Measurements from ENCODE around the gene LRRC23. TPM values are rescaled to one million over a fixed set of nuclear protein-coding genes. Genes with fewer than 3 reads are reported as not detected.

LRRC23 gene
- total RNA-seq, 4 donors from 2014 or later, result 11.6 to 17.2 (median 17.1) TPM

DNA sequence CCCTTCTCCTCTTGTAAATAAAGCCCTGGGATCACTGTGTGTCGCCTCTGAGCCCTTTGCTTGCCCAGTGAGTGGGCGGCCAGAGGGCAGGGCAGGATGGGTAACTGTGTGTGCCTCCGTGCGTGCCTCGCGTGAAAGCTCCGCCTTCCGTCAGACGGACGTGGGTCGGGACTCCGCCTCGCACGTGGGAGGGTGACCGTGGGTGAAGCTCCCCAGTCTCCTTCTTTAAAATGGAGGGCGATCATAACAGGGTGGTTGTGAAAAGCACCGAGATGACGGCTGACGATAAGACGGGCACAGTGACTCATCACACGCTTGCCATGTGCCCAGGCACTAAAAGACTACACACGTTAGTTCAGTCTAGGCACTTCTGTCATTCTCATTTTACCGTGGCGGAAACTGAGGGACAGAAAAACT, 56.7 kb downstream of the LRRC23 start:
- Histone ChIP-seq H3K27me3 (no peaks in the 10 kb centered on the region), H3K4me1 (peaks cover 0 to 67% (median 44%) of the 10 kb centered on the region in 4 donors), H3K9me3 (no peaks in the 10 kb centered on the region), H3K4me3 (peak overlapping the region in 2 of 4 donors; percentile 19 to 22), H3K27ac (peak overlapping the region; percentile 73 to 96 (median 82)), H3K36me3 (peaks cover 0 to 12% (median 7%) of the 10 kb centered on the region in 3 donors)
- no peak for DNase-seq (ENCODE audit: low spot score in 2 of 2)
- WGBS, 2 donors, result 25 to 31% methylated on average over 24 of the region's 24 CpGs
- peak; percentile 13 to 14 for TF ChIP-seq POLR2A (IDR thresholded peaks at IDR 0.05)
- TF ChIP-seq EP300 (IDR thresholded peaks at IDR 0.05), result peak in 1 of 2 donors; percentile 69
- TF ChIP-seq, protein P1, sequence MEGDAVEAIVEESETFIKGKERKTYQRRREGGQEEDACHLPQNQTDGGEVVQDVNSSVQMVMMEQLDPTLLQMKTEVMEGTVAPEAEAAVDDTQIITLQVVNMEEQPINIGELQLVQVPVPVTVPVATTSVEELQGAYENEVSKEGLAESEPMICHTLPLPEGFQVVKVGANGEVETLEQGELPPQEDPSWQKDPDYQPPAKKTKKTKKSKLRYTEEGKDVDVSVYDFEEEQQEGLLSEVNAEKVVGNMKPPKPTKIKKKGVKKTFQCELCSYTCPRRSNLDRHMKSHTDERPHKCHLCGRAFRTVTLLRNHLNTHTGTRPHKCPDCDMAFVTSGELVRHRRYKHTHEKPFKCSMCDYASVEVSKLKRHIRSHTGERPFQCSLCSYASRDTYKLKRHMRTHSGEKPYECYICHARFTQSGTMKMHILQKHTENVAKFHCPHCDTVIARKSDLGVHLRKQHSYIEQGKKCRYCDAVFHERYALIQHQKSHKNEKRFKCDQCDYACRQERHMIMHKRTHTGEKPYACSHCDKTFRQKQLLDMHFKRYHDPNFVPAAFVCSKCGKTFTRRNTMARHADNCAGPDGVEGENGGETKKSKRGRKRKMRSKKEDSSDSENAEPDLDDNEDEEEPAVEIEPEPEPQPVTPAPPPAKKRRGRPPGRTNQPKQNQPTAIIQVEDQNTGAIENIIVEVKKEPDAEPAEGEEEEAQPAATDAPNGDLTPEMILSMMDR (IDR thresholded peaks at IDR 0.05), result no peak

DNA sequence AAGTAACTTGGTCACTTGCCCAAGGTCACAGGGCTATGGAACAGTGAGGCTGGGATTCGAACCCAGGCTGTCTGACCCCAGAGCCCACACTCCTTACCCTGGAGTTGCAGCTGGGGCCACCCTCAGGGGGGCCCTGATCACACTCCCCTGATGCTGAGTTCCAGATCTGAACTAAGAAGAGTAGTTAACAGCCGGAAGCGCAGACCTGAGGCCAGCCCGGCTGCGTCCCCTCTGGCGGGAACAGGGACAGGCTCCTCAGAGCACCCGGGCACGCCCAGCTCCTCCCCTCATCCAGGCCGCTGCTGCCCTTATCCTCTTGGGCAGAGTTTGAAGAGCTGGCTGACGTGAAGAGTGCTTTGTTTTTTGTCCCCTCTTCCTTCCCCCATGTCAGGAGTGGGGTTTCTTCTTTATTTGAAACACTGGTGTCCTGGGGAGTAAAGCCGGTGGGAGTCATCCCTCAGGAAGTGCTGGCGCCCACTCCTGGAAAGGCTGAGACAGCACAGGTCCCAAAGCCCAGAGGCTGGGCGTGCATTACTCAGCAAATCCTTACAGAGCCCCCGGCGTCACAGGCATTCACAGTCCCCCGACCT, 57.2 kb downstream of the LRRC23 start:
- Histone ChIP-seq H3K36me3 (peaks cover 0 to 17% (median 11%) of the 10 kb centered on the region in 3 donors), H3K9me3 (no peaks in the 10 kb centered on the region), H3K4me1 (peaks cover 0 to 67% (median 42%) of the 10 kb centered on the region in 4 donors), H3K27me3 (no peaks in the 10 kb centered on the region), H3K4me3 (peak overlapping the region in 2 of 4 donors; percentile 19 to 22), H3K27ac (peak overlapping the region; percentile 73 to 96 (median 82))
- TF ChIP-seq, protein P1 (IDR thresholded peaks at IDR 0.05), result peak; percentile 17 to 47 (median 44)
- no peak for TF ChIP-seq EP300 (IDR thresholded peaks at IDR 0.05)
- no peak for TF ChIP-seq POLR2A (IDR thresholded peaks at IDR 0.05)
- no peak for DNase-seq (ENCODE audit: low spot score in 2 of 2)
- WGBS, 2 donors, result 7 to 11% methylated on average over 16 of the region's 16 CpGs

DNA sequence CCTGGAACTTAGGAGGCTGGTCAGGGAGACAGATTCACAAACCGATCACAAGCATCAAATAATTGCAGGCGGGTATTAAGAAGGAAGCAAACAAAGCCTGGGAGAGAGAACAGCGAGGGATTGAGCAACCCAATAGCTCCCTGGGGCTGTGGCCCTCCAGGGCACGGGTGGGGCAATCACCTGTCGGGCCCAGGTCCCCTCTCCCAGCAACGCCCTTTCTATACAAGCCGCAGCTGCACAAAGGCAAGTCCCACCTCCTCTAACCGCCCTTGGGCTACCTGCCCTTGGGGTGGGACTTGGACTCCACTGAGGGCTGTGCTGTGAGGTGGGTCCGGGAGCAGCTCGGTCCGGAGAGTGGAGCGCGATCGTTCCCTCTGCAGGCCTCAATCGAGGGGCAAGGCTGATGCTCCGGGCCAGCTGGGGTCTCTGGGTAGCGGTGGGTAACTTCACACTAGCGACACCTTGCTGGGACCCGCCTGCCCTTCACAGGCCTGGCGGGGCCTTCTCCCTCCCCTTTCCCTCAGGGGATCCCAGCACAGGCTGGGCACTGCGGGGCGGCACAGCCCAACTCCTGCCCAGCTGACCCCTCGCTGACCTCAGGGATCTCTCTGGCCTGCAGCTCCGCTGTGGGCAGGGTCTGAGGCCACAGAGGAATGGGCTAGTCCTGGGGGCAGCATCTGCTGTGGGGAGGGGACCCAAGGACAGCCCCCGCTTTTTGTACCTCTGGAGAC, 57.8 kb downstream of the LRRC23 start:
- DNase-seq (ENCODE audit: low spot score in 2 of 2), result no peak
- H3K27me3 ChIP-seq, result no peaks in the 10 kb centered on the region
- TF ChIP-seq EP300 (IDR thresholded peaks at IDR 0.05), result no peak
- TF ChIP-seq POLR2A (IDR thresholded peaks at IDR 0.05), result no peak
- TF ChIP-seq, protein P1 (IDR thresholded peaks at IDR 0.05), result no peak
- 53 to 62% methylated on average over 17 to 24 of the region's 25 CpGs for WGBS, 2 donors
- H3K4me1 ChIP-seq, result peaks cover 0 to 67% (median 38%) of the 10 kb centered on the region in 4 donors
- H3K27ac ChIP-seq, result peak overlapping the region; percentile 73 to 96 (median 82)
- peak overlapping the region in 1 of 4 donors; percentile 22 for H3K4me3 ChIP-seq
- no peaks in the 10 kb centered on the region for H3K9me3 ChIP-seq
- H3K36me3 ChIP-seq, result peaks cover 0 to 24% (median 18%) of the 10 kb centered on the region in 3 donors

DNA sequence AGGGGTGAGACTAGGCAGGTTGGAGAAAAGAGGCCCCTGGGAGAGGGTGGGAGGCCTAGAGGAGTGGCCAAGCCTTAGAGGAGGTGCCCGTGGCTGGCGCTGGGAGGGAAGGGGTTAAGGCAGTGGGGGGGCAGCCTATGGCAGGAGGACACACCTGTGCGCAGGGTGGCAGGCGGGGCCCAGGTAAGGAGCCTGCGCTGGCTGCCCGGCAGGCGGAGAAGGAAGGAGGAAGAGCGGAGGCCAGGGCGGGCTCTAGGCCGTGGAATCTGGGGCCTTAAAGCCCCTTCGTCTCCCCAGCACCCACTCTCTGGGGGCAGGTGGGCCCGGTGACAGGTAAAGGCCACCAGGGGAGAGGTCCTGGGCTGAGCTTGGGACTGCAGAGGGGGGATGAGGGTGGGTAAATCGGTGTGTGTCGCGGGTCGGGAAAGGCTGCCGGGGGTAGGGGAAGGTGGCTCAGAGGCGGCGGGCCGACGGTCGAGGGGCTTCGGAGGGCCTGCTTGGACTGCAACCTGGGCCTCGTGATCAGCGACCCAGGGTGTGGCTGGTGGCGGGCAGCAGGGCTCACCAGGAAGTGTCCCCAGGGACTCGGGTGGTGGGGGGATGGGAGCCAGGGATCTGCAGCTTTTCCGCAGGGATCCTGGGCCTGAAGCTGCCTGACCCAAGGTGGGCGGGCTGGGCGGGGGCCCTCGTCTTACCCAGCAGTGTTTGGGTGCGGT, 58.6 kb downstream of the LRRC23 start:
- H3K27ac ChIP-seq, result peak overlapping the region in 3 of 4 donors; percentile 77 to 96 (median 86)
- H3K36me3 ChIP-seq, result peaks cover 0 to 31% (median 25%) of the 10 kb centered on the region in 3 donors
- TF ChIP-seq EP300 (IDR thresholded peaks at IDR 0.05) (no peak), POLR2A (IDR thresholded peaks at IDR 0.05) (no peak)
- TF ChIP-seq, protein P1 (IDR thresholded peaks at IDR 0.05), result no peak
- no peak overlapping the region for H3K4me3 ChIP-seq
- H3K4me1 ChIP-seq, result peaks cover 0 to 63% (median 35%) of the 10 kb centered on the region in 4 donors
- WGBS, 2 donors, result 73 to 77% methylated on average over 27 to 30 of the region's 32 CpGs
- no peak for DNase-seq (ENCODE audit: low spot score in 2 of 2)
- H3K27me3 ChIP-seq, result no peaks in the 10 kb centered on the region
- H3K9me3 ChIP-seq, result no peaks in the 10 kb centered on the region

Small RNAs within 50 kb of the gene (small RNA-seq; reads per million reads assigned to genes)
- not detected for gene MIR141
- gene MIR200C, result not detected
- not detected for gene RNU7-1

Other genes with a start within 250 kb of the LRRC23 start
- 10 to 100 TPM; 32.6 to 52.5 (median 45.3) TPM for gene ING4, start 241.7 kb upstream of the LRRC23 start, total RNA-seq
- 10 to 100 TPM; 26.2 to 52.5 (median 38.2) TPM for gene ZNF384, start 215.4 kb upstream of the LRRC23 start, total RNA-seq
- under 1 TPM in 2 of 4 donors, not detected in 2; 0.21 to 0.39 TPM for gene PIANP, start 204.0 kb upstream of the LRRC23 start, total RNA-seq
- 10 to 100 TPM; 46.9 to 74.4 (median 70.0) TPM for gene COPS7A, start 180.8 kb upstream of the LRRC23 start, total RNA-seq
- gene MLF2, start 151.7 kb upstream of the LRRC23 start, total RNA-seq, result 100 to 1,000 TPM; 103 to 205 (median 133) TPM
- 100 to 1,000 TPM; 112 to 225 (median 174) TPM for gene PTMS, start 138.5 kb upstream of the LRRC23 start, total RNA-seq
- gene LAG3, start 132.3 kb upstream of the LRRC23 start, total RNA-seq, result 1 to 10 TPM; 1.2 to 4.0 (median 2.9) TPM
- gene CD4, start 115.3 kb upstream of the LRRC23 start, total RNA-seq, result 10 to 100 TPM in 1 of 4 donors, 1 to 10 TPM in 3; 7.5 to 12.6 (median 8.9) TPM
- 1 to 10 TPM; 1.3 to 5.4 (median 2.2) TPM for gene GPR162, start 83.0 kb upstream of the LRRC23 start, total RNA-seq
- gene P3H3, start 76.4 kb upstream of the LRRC23 start, total RNA-seq, result 10 to 100 TPM; 14.6 to 45.8 (median 36.4) TPM
- 1 to 10 TPM in 3 of 4 donors, under 1 TPM in 1; 0.84 to 9.9 (median 5.6) TPM for gene GNB3, start 63.9 kb upstream of the LRRC23 start, total RNA-seq
- gene CDCA3, start 53.5 kb upstream of the LRRC23 start, total RNA-seq, result 10 to 100 TPM in 1 of 4 donors, 1 to 10 TPM in 1, under 1 TPM in 2; 0.21 to 19.4 (median 3.6) TPM
- gene USP5, start 52.7 kb upstream of the LRRC23 start, total RNA-seq, result 10 to 100 TPM; 47.6 to 63.9 (median 56.8) TPM
- gene TPI1, start 37.3 kb upstream of the LRRC23 start, total RNA-seq, result 100 to 1,000 TPM; 189 to 346 (median 282) TPM
- 10 to 100 TPM in 3 of 4 donors, 1 to 10 TPM in 1; 9.4 to 12.7 (median 11.8) TPM for gene SPSB2, start 31.5 kb upstream of the LRRC23 start, total RNA-seq
- 10 to 100 TPM; 14.0 to 25.8 (median 15.9) TPM for gene ENO2, start 9.8 kb downstream of the LRRC23 start, total RNA-seq
- 100 to 1,000 TPM in 3 of 4 donors, 10 to 100 TPM in 1; 92.2 to 260 (median 123) TPM for gene ATN1, start 23.1 kb downstream of the LRRC23 start, total RNA-seq
- not detected for gene RNU7-1, start 39.0 kb downstream of the LRRC23 start, total RNA-seq
- 100 to 1,000 TPM; 569 to 764 (median 665) TPM for gene C12orf57, start 39.2 kb downstream of the LRRC23 start, total RNA-seq
- 10 to 100 TPM; 11.9 to 31.5 (median 20.8) TPM for gene PTPN6, start 46.5 kb downstream of the LRRC23 start, total RNA-seq
- gene PHB2, start 65.8 kb downstream of the LRRC23 start, total RNA-seq, result 100 to 1,000 TPM; 138 to 178 (median 149) TPM
- 10 to 100 TPM; 27.7 to 37.7 (median 35.9) TPM for gene EMG1, start 66.1 kb downstream of the LRRC23 start, total RNA-seq
- gene LPCAT3, start 113.7 kb downstream of the LRRC23 start, total RNA-seq, result 10 to 100 TPM; 19.7 to 29.7 (median 23.8) TPM
- gene C1S, start 155.9 kb downstream of the LRRC23 start, total RNA-seq, result 1,000 to 10,000 TPM in 1 of 4 donors, 100 to 1,000 TPM in 3; 415 to 1,129 (median 638) TPM
- 1,000 to 10,000 TPM in 1 of 4 donors, 100 to 1,000 TPM in 3; 528 to 1,237 (median 593) TPM for gene C1R, start 187.6 kb downstream of the LRRC23 start, total RNA-seq
- gene C1RL, start 204.4 kb downstream of the LRRC23 start, total RNA-seq, result 100 to 1,000 TPM; 125 to 214 (median 180) TPM
- 1 to 10 TPM in 3 of 4 donors, under 1 TPM in 1; 0.78 to 9.9 (median 2.2) TPM for gene RBP5, start 224.1 kb downstream of the LRRC23 start, total RNA-seq
- 100 to 1,000 TPM in 1 of 4 donors, 10 to 100 TPM in 3; 40.0 to 112 (median 79.6) TPM for gene CLSTN3, start 225.5 kb downstream of the LRRC23 start, total RNA-seq

Measured in tibial nerve (tissue), 4 donors.